GM23338 (cell line): ENCODE results near the gene EHD2. TPM values are rescaled to one million over a fixed set of nuclear protein-coding genes. Genes with fewer than 3 reads are reported as not detected.
A peak's percentile ranks its signal among the peaks of the same experiment; 100 is the strongest.

Experiments used
- ATAC-seq: fragments of 200-7000 bp; cut with Tn5 transposase; 3 replicates; pipeline ENCODE4 v1.9.1; 2020
- DNase-seq: peaks from one replicate; pipeline ENCODE4 v3.0.0-alpha.2; 2015; ENCODE audit warnings: low spot score
- H2AFZ ChIP-seq: fragments of 200-600 bp; sonication (generic); 2 replicates; pipeline ENCODE4 v1.8.0; 2016; ENCODE audit warnings: antibody characterized with exemption, mild to moderate bottlenecking, moderate library complexity
- H3F3A ChIP-seq: fragments of 200-600 bp; sonication (generic); replicated peaks from 2 replicates; pipeline ENCODE4 v1.8.0; 2017; ENCODE audit warnings: antibody characterized with exemption, mixed run types, low read depth
- H3K27ac ChIP-seq: fragments of 200-600 bp; sonication (generic); 2 replicates; pipeline ENCODE4 v1.6.1; 2016; ENCODE audit warnings: low read depth
- H3K27me3 ChIP-seq: fragments of 200-600 bp; sonication (generic); 2 replicates; pipeline ENCODE4 v1.8.0; 2016; ENCODE audit warnings: mild to moderate bottlenecking, mixed run types, moderate library complexity; ENCODE audit not compliant: insufficient read depth
- H3K36me3 ChIP-seq: fragments of 200-600 bp; sonication (generic); 2 replicates; pipeline ENCODE4 v1.8.0; 2016; ENCODE audit warnings: mild to moderate bottlenecking; ENCODE audit not compliant: insufficient read depth
- H3K4me1 ChIP-seq: fragments of 200-600 bp; sonication (generic); 2 replicates; pipeline ENCODE4 v1.8.0; 2016; ENCODE audit warnings: mild to moderate bottlenecking, moderate library complexity; ENCODE audit not compliant: insufficient read depth
- H3K4me2 ChIP-seq: fragments of 200-600 bp; sonication (generic); 2 replicates; pipeline ENCODE4 v1.7.1; 2017; ENCODE audit warnings: mixed run types
- H3K4me3 ChIP-seq: fragments of 200-600 bp; sonication (generic); 2 replicates; pipeline ENCODE4 v1.6.1; 2016; ENCODE audit warnings: mixed run types
- H3K79me2 ChIP-seq: fragments of 200-600 bp; sonication (generic); replicated peaks from 2 replicates; pipeline ENCODE4 v1.8.0; 2017; ENCODE audit warnings: mild to moderate bottlenecking; ENCODE audit not compliant: insufficient read depth
- H3K9me2 ChIP-seq: fragments of 200-600 bp; sonication (generic); 2 replicates; pipeline ENCODE4 v1.8.0; 2017; ENCODE audit not compliant: insufficient read depth
- H4K20me1 ChIP-seq: fragments of 200-600 bp; sonication (generic); replicated peaks from 2 replicates; pipeline ENCODE4 v1.8.0; 2017; ENCODE audit warnings: mild to moderate bottlenecking; ENCODE audit not compliant: insufficient read depth
- H3K27ac Mint-ChIP-seq: 2 replicates; pipeline ENCODE4 v1.8.0; 2020; ENCODE audit warnings: inconsistent platforms, mild to moderate bottlenecking, moderate library complexity, mixed read lengths
- H3K27me3 Mint-ChIP-seq: 3 replicates; pipeline ENCODE4 v1.8.0; 2022; ENCODE audit warnings: low read depth, mild to moderate bottlenecking, moderate library complexity, mixed read lengths, inconsistent platforms; ENCODE audit not compliant: insufficient read depth, poor library complexity
- H3K36me3 Mint-ChIP-seq: 3 replicates; pipeline ENCODE4 v1.8.0; 2021; ENCODE audit warnings: low read depth, mild to moderate bottlenecking, inconsistent platforms, moderate library complexity, mixed read lengths
- H3K4me1 Mint-ChIP-seq: 3 replicates; pipeline ENCODE4 v1.8.0; 2020; ENCODE audit warnings: mild to moderate bottlenecking, inconsistent platforms, mixed read lengths
- H3K4me3 Mint-ChIP-seq: 3 replicates; pipeline ENCODE4 v1.8.0; 2021; ENCODE audit warnings: moderate library complexity, mild to moderate bottlenecking, inconsistent platforms, mixed read lengths
- H3K9me3 Mint-ChIP-seq: 3 replicates; pipeline ENCODE4 v1.8.0; 2020; ENCODE audit warnings: moderate library complexity, mild to moderate bottlenecking, inconsistent platforms, mixed read lengths
- JUNB ChIP-seq: IDR thresholded peaks from one replicate; pipeline ENCODE4 v1.6.1; 2016; ENCODE audit warnings: antibody characterized with exemption; ENCODE audit not compliant: unreplicated experiment
- POLR2AphosphoS5 ChIP-seq: IDR thresholded peaks from 2 replicates; pipeline ENCODE4 v1.6.1; 2016; ENCODE audit warnings: antibody characterized with exemption, low read depth
- polyA plus RNA-seq: library from polyadenylated mRNA; unstranded; fragments of >200 nt; fragmentation: Nextera tagmentation; extraction: Ambion mirVana; gene quantifications from 2 replicates; pipeline ENCODE4 v1.2.1, GENCODE V29; 2016
- total RNA-seq: library from RNA; depleted of rRNA; stranded (reverse); fragments of >200 nt; shearing (Covaris generic); gene quantifications from 2 replicates; pipeline ENCODE4 v1.2.3, GENCODE V29; 2014
- TF ChIP-seq, protein P1 (sequence below): IDR thresholded peaks from one replicate; pipeline ENCODE4 v1.6.1; 2018; ENCODE audit warnings: antibody characterized with exemption; ENCODE audit not compliant: unreplicated experiment
- TF ChIP-seq, protein P2 (sequence below): fragments of 250-450 bp; sonication (Bioruptor Pico); IDR thresholded peaks from 2 replicates; pipeline ENCODE4 v1.5.0; 2020; ENCODE audit warnings: mild to moderate bottlenecking, moderate library complexity

Gene EHD2
- total and polyA plus RNA-seq, 2 experiments from 2014 or later, result 6.6 to 10.8 TPM

DNA sequence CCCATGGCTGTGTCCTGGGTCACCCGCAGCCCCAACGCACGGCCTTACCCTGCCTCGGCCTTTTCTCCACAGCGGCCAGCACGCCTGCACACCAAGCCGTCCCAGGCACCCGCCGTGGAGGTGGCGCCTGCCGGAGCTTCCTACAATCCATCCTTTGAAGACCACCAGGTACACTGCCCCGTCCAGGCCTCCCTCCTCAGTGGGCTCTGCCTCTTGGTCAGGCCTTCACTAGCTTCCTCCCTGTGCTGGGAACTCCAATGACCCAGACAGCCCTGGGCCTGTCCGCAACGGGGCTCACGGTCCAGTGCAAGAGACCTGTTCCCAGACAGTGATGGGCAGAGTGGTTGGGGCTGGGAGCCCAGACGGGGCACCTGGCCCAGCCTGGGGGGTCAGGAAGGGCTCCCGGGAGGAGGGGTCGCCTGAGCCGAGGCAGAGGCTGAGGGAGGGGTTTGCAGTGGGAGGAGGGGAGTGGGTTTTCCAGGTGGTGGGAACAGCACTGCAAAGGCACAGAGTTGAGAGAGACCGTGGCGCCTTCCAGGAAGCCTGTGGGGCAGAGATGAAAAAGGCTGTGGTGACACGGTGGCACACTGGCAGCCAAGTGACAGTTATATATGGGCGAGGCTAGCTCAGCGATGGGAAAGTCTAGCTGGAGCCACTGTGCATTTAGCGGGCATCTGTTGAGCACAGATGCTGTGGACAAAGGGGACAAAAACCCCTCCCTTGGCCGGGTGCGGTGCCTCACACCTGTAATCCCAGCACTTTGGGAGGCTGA lies 39.4 kb downstream of the EHD2 start:
- no peak overlapping the region for H3K27ac ChIP-seq
- no peaks in the 10 kb centered on the region for H3K9me2 ChIP-seq
- no peaks in the 10 kb centered on the region for H3K4me1 ChIP-seq
- Mint-ChIP-seq H3K36me3 (peaks cover 80% of the 10 kb centered on the region), H3K4me1 (peaks cover 2% of the 10 kb centered on the region; the same call in 2 of the 3 replicates), H3K27ac (no peak overlapping the region), H3K9me3 (no peaks in the 10 kb centered on the region), H3K4me3 (no peak overlapping the region), H3K27me3 (peaks cover 8% of the 10 kb centered on the region)
- H3K36me3 ChIP-seq, result peaks cover 38% of the 10 kb centered on the region
- H3K4me3 ChIP-seq, result no peak overlapping the region
- ATAC-seq (no peak), DNase-seq (no peak)
- H3K27me3 ChIP-seq, result no peaks in the 10 kb centered on the region
- H3K79me2 ChIP-seq, result peaks cover 16% of the 10 kb centered on the region
- no peak overlapping the region for H3K4me2 ChIP-seq
- no peak overlapping the region for H2AFZ ChIP-seq
- TF ChIP-seq POLR2AphosphoS5, result 0 out of 2 replicates have a peak, but pooled peaks have one; percentile 26
- TF ChIP-seq, protein P1, sequence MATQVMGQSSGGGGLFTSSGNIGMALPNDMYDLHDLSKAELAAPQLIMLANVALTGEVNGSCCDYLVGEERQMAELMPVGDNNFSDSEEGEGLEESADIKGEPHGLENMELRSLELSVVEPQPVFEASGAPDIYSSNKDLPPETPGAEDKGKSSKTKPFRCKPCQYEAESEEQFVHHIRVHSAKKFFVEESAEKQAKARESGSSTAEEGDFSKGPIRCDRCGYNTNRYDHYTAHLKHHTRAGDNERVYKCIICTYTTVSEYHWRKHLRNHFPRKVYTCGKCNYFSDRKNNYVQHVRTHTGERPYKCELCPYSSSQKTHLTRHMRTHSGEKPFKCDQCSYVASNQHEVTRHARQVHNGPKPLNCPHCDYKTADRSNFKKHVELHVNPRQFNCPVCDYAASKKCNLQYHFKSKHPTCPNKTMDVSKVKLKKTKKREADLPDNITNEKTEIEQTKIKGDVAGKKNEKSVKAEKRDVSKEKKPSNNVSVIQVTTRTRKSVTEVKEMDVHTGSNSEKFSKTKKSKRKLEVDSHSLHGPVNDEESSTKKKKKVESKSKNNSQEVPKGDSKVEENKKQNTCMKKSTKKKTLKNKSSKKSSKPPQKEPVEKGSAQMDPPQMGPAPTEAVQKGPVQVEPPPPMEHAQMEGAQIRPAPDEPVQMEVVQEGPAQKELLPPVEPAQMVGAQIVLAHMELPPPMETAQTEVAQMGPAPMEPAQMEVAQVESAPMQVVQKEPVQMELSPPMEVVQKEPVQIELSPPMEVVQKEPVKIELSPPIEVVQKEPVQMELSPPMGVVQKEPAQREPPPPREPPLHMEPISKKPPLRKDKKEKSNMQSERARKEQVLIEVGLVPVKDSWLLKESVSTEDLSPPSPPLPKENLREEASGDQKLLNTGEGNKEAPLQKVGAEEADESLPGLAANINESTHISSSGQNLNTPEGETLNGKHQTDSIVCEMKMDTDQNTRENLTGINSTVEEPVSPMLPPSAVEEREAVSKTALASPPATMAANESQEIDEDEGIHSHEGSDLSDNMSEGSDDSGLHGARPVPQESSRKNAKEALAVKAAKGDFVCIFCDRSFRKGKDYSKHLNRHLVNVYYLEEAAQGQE, result no peak
- 0 out of 2 replicates have a peak, but pooled peaks cover 5% of the 10 kb centered on the region for H3F3A ChIP-seq
- H4K20me1 ChIP-seq, result peaks cover 15% of the 10 kb centered on the region

DNA sequence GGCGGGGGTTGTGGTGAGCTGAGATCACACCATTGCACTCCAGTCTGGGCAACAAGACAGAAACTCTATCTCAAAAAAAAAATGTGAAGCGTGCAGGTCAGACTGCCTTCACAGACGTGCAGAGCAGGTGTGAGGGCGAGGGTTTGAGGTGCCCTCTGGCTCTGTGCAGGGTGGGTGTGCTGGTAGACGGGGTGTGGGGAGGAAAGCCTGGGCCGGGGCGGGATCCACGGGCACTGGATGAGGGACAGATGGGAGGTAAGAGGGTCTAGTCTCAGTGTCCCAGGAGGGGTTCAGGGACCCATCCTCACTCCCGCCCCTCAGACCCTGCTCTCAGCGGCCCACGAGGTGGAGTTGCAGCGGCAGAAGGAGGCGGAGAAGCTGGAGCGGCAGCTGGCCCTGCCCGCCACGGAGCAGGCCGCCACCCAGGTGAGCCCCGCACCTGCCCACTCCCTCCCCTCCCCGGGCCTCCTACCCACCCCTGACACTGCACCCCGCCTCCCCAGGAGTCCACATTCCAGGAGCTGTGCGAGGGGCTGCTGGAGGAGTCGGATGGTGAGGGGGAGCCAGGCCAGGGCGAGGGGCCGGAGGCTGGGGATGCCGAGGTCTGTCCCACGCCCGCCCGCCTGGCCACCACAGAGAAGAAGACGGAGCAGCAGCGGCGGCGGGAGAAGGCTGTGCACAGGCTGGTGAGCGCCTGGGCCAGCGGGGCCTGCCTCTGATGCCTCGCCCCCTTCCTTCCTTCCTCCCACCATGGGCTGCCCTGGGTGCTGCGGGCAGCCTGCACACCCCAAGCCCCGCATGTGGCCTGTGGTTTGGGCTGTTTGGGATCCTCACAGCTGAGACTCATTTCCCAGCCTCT lies 41.2 kb downstream of the EHD2 start:
- DNase-seq (no peak), ATAC-seq (no peak; the same call in 1 of the 3 replicates)
- H3F3A ChIP-seq, result peaks cover 9% of the 10 kb centered on the region
- no peak overlapping the region for H2AFZ ChIP-seq
- H3K4me3 ChIP-seq, result no peak overlapping the region
- H3K9me2 ChIP-seq, result no peaks in the 10 kb centered on the region
- Mint-ChIP-seq H3K27me3 (peaks cover 5% of the 10 kb centered on the region), H3K27ac (peak overlapping the region; percentile 36; the same call in 1 of the 2 replicates), H3K4me3 (no peak overlapping the region), H3K4me1 (no peaks in the 10 kb centered on the region), H3K36me3 (peaks cover 82% of the 10 kb centered on the region), H3K9me3 (no peaks in the 10 kb centered on the region; the same call in 2 of the 3 replicates)
- no peaks in the 10 kb centered on the region; the same call in 1 of the 2 replicates for H3K79me2 ChIP-seq
- no peak overlapping the region for H3K27ac ChIP-seq
- H4K20me1 ChIP-seq, result peaks cover 12% of the 10 kb centered on the region
- H3K4me1 ChIP-seq, result no peaks in the 10 kb centered on the region
- no peaks in the 10 kb centered on the region for H3K27me3 ChIP-seq
- H3K36me3 ChIP-seq, result peaks cover 50% of the 10 kb centered on the region
- no peak overlapping the region for H3K4me2 ChIP-seq
- TF ChIP-seq, protein P1, result no peak
- TF ChIP-seq, protein P2, sequence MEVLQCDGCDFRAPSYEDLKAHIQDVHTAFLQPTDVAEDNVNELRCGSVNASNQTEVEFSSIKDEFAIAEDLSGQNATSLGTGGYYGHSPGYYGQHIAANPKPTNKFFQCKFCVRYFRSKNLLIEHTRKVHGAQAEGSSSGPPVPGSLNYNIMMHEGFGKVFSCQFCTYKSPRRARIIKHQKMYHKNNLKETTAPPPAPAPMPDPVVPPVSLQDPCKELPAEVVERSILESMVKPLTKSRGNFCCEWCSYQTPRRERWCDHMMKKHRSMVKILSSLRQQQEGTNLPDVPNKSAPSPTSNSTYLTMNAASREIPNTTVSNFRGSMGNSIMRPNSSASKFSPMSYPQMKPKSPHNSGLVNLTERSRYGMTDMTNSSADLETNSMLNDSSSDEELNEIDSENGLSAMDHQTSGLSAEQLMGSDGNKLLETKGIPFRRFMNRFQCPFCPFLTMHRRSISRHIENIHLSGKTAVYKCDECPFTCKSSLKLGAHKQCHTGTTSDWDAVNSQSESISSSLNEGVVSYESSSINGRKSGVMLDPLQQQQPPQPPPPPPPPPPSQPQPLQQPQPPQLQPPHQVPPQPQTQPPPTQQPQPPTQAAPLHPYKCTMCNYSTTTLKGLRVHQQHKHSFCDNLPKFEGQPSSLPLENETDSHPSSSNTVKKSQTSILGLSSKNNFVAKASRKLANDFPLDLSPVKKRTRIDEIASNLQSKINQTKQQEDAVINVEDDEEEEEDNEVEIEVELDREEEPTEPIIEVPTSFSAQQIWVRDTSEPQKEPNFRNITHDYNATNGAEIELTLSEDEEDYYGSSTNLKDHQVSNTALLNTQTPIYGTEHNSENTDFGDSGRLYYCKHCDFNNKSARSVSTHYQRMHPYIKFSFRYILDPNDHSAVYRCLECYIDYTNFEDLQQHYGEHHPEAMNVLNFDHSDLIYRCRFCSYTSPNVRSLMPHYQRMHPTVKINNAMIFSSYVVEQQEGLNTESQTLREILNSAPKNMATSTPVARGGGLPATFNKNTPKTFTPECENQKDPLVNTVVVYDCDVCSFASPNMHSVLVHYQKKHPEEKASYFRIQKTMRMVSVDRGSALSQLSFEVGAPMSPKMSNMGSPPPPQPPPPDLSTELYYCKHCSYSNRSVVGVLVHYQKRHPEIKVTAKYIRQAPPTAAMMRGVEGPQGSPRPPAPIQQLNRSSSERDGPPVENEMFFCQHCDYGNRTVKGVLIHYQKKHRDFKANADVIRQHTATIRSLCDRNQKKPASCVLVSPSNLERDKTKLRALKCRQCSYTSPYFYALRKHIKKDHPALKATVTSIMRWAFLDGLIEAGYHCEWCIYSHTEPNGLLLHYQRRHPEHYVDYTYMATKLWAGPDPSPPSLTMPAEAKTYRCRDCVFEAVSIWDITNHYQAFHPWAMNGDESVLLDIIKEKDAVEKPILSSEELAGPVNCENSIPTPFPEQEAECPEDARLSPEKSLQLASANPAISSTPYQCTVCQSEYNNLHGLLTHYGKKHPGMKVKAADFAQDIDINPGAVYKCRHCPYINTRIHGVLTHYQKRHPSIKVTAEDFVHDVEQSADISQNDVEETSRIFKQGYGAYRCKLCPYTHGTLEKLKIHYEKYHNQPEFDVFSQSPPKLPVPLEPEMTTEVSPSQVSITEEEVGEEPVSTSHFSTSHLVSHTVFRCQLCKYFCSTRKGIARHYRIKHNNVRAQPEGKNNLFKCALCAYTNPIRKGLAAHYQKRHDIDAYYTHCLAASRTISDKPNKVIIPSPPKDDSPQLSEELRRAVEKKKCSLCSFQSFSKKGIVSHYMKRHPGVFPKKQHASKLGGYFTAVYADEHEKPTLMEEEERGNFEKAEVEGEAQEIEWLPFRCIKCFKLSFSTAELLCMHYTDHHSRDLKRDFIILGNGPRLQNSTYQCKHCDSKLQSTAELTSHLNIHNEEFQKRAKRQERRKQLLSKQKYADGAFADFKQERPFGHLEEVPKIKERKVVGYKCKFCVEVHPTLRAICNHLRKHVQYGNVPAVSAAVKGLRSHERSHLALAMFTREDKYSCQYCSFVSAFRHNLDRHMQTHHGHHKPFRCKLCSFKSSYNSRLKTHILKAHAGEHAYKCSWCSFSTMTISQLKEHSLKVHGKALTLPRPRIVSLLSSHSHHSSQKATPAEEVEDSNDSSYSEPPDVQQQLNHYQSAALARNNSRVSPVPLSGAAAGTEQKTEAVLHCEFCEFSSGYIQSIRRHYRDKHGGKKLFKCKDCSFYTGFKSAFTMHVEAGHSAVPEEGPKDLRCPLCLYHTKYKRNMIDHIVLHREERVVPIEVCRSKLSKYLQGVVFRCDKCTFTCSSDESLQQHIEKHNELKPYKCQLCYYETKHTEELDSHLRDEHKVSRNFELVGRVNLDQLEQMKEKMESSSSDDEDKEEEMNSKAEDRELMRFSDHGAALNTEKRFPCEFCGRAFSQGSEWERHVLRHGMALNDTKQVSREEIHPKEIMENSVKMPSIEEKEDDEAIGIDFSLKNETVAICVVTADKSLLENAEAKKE (CRISPR knock-in tag), result no peak
- TF ChIP-seq JUNB, result no peak
